DOHH2 (cell line): ENCODE results near the gene SYNCRIP.

ENCODE experiments used
- H3F3A ChIP-seq: fragments of 200-600 bp; sonication (generic), shearing (Covaris generic); 2 replicates; pipeline ENCODE4 v1.6.0; 2016; ENCODE audit warnings: antibody characterized with exemption, mild to moderate bottlenecking; ENCODE audit not compliant: control insufficient read depth, insufficient read depth
- H3K27ac ChIP-seq: fragments of 200-600 bp; sonication (generic); 2 replicates; pipeline ENCODE4 v1.5.1; 2014; ENCODE audit warnings: low read depth, mild to moderate bottlenecking, low read length, moderate library complexity
- H3K27me3 ChIP-seq: fragments of 200-600 bp; sonication (generic); 2 replicates; pipeline ENCODE4 v1.6.1; 2014; ENCODE audit warnings: mild to moderate bottlenecking, low read length, mixed read lengths; ENCODE audit not compliant: control insufficient read depth
- H3K36me3 ChIP-seq: fragments of 200-600 bp; sonication (generic); 2 replicates; pipeline ENCODE4 v1.6.1; 2014; ENCODE audit warnings: mild to moderate bottlenecking, low read length, moderate library complexity, mixed read lengths; ENCODE audit not compliant: control insufficient read depth
- H3K4me1 ChIP-seq: fragments of 200-600 bp; sonication (generic); 2 replicates; pipeline ENCODE4 v1.6.1; 2014; ENCODE audit warnings: mild to moderate bottlenecking, low read length, mixed read lengths; ENCODE audit not compliant: control insufficient read depth
- H3K4me2 ChIP-seq: fragments of 200-600 bp; sonication (generic); 2 replicates; pipeline ENCODE4 v1.6.0; 2014; ENCODE audit warnings: mild to moderate bottlenecking, low read length, moderate library complexity
- H3K4me3 ChIP-seq: fragments of 200-600 bp; sonication (generic); 2 replicates; pipeline ENCODE4 v1.5.1; 2014; ENCODE audit warnings: mild to moderate bottlenecking, low read length, mixed read lengths
- H3K79me2 ChIP-seq: fragments of 200-600 bp; sonication (generic); 2 replicates; pipeline ENCODE4 v1.6.1; 2014; ENCODE audit warnings: mild to moderate bottlenecking, low read length, mixed read lengths; ENCODE audit not compliant: control insufficient read depth
- H3K9me2 ChIP-seq: fragments of 200-600 bp; sonication (generic); replicated peaks from 2 replicates; pipeline ENCODE4 v1.6.1; 2014; ENCODE audit warnings: mild to moderate bottlenecking, low read length, mixed read lengths; ENCODE audit not compliant: control insufficient read depth
- H3K9me3 ChIP-seq: fragments of 200-600 bp; sonication (generic); 2 replicates; pipeline ENCODE4 v1.6.1; 2014; ENCODE audit warnings: antibody characterized with exemption, low read length, mixed read lengths; ENCODE audit not compliant: control insufficient read depth, insufficient read depth
- H4K20me1 ChIP-seq: fragments of 200-600 bp; sonication (generic); 2 replicates; pipeline ENCODE4 v1.6.0; 2014; ENCODE audit warnings: low read depth, mild to moderate bottlenecking, antibody characterized with exemption, low read length, moderate library complexity; ENCODE audit not compliant: control insufficient read depth, insufficient read depth
- EZH2phosphoT487 ChIP-seq: fragments of 200-600 bp; sonication (generic); IDR thresholded peaks from 2 replicates; pipeline ENCODE4 v1.6.1; 2017; ENCODE audit warnings: borderline replicate concordance, mild to moderate bottlenecking, antibody characterized with exemption, low read length, moderate library complexity, mixed read lengths
- TF ChIP-seq, protein P1 (sequence below): fragments of 200-600 bp; sonication (generic); IDR thresholded peaks from one replicate; pipeline ENCODE4 v1.5.1; 2014; ENCODE audit warnings: antibody characterized with exemption, mild to moderate bottlenecking, low read depth, low read length; ENCODE audit not compliant: poor library complexity, severe bottlenecking

The SYNCRIP gene

DNA sequence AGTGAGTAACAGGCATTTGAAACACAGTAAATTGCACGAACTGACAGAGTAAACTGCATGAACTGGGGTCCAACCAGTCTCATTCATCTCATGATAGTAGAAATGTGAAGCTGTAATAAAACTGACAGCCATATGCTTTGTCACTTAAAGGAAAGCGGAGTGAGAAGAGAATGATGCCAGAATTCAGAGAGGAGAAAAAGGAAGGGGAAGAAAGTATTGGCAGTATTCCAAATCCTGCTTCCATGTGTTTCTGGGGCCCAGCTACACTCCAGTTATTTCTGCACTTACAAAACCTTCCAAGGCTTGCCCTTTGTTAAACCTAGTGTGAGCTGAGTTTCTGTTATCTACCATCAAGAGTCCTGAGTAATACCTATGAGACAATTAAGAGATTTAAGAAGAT is 66.2 kb downstream of the SYNCRIP start:
- H4K20me1 ChIP-seq: no peaks in the 10 kb centered on the region
- peaks cover 81% of the 10 kb centered on the region for H3K79me2 ChIP-seq
- no peaks in the 10 kb centered on the region for H3F3A ChIP-seq
- TF ChIP-seq EZH2phosphoT487: no peak
- TF ChIP-seq, protein P1, sequence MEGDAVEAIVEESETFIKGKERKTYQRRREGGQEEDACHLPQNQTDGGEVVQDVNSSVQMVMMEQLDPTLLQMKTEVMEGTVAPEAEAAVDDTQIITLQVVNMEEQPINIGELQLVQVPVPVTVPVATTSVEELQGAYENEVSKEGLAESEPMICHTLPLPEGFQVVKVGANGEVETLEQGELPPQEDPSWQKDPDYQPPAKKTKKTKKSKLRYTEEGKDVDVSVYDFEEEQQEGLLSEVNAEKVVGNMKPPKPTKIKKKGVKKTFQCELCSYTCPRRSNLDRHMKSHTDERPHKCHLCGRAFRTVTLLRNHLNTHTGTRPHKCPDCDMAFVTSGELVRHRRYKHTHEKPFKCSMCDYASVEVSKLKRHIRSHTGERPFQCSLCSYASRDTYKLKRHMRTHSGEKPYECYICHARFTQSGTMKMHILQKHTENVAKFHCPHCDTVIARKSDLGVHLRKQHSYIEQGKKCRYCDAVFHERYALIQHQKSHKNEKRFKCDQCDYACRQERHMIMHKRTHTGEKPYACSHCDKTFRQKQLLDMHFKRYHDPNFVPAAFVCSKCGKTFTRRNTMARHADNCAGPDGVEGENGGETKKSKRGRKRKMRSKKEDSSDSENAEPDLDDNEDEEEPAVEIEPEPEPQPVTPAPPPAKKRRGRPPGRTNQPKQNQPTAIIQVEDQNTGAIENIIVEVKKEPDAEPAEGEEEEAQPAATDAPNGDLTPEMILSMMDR: no peak
- no peak overlapping the region for H3K4me3 ChIP-seq
- no peaks in the 10 kb centered on the region for H3K4me1 ChIP-seq
- H3K9me2 ChIP-seq: no peaks in the 10 kb centered on the region
- no peak overlapping the region for H3K27ac ChIP-seq
- peaks cover 17% of the 10 kb centered on the region for H3K36me3 ChIP-seq
- H3K27me3 ChIP-seq: no peaks in the 10 kb centered on the region
- no peaks in the 10 kb centered on the region for H3K9me3 ChIP-seq
- no peak overlapping the region for H3K4me2 ChIP-seq

DNA sequence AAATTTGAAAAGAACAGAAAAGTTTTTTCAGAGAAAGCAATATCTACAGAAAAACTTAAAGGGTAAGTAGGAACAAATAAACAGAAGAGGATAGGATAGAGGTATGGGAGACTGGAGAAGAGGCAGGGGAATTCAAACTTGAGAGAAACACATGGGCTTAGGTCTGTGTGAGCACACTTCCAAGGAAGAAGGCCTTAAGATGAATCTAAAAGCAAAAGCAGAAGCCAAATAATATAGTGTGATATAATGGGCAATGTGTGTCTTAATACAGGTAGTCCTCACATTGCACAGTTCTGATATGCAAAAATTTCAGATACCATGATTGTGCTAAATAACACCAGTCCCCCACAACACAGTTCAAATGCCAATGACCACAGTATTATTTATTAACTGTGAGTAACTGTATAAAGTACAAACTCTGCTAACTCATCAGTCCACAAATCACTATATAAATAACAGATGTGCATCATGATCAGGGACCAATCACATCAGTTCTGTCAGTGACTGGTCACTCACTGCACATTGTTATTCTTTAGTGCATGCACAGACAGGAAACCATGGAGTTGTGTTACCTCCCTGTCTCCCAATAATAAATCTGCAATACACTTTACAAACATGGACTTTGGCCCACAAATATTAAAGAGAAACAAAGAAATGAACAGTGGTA is 67.6 kb downstream of the SYNCRIP start:
- Histone ChIP-seq H3K4me1 (no peaks in the 10 kb centered on the region), H3K36me3 (peaks cover 18% of the 10 kb centered on the region), H3F3A (no peaks in the 10 kb centered on the region), H3K4me3 (no peak overlapping the region), H3K27ac (no peak overlapping the region), H3K9me3 (no peaks in the 10 kb centered on the region), H3K9me2 (no peaks in the 10 kb centered on the region), H3K79me2 (peaks cover 67% of the 10 kb centered on the region), H3K4me2 (no peak overlapping the region), H4K20me1 (no peaks in the 10 kb centered on the region), H3K27me3 (no peaks in the 10 kb centered on the region)
- no peak for TF ChIP-seq EZH2phosphoT487
- TF ChIP-seq, protein P1: no peak

DNA sequence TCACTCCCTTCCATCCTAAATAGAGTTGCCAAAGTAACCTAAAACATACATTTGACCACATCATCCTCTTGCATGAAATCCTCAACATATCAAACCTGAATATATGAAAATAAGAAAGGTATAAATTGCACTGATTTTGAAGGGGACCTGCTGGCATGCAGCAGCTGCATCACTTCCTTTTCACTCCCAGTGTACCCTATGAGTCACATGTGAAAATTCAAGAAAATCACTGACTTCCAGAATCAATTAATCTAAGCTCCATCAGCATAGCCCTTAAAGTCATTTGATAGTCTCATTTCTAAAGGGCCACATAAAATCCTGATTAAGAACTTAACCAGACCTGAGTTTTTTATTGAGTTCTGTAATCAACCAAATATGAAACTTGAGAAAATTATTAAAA is 73.4 kb downstream of the SYNCRIP start:
- peaks cover 12% of the 10 kb centered on the region for H3K79me2 ChIP-seq
- H3K4me2 ChIP-seq: no peak overlapping the region
- H3K9me2 ChIP-seq: no peaks in the 10 kb centered on the region
- H3K27me3 ChIP-seq: no peaks in the 10 kb centered on the region
- no peaks in the 10 kb centered on the region for H3K4me1 ChIP-seq
- H4K20me1 ChIP-seq: no peaks in the 10 kb centered on the region
- peaks cover 51% of the 10 kb centered on the region for H3K36me3 ChIP-seq
- H3F3A ChIP-seq: 0 out of 2 replicates have a peak, but pooled peaks cover 2% of the 10 kb centered on the region
- no peak overlapping the region for H3K27ac ChIP-seq
- no peak overlapping the region for H3K4me3 ChIP-seq
- H3K9me3 ChIP-seq: no peaks in the 10 kb centered on the region
- TF ChIP-seq, protein P1: no peak
- TF ChIP-seq EZH2phosphoT487: no peak
